ENCODE data around the gene CRYBG3.

CRYBG3 gene

GRCh38 chr3:97848779-97849178 lies 27.0 kb downstream of the CRYBG3 start:
- Histone ChIP-seq H3K4me3 (ENCODE audit: severe bottlenecking) (no peak overlapping the region), H3K36me3 (ENCODE audit: low read depth) (no peaks in the 10 kb centered on the region), H3K4me1 (ENCODE audit: insufficient read depth, poor library complexity, severe bottlenecking) (no peaks in the 10 kb centered on the region), H3K9me3 (ENCODE audit: severe bottlenecking) (no peaks in the 10 kb centered on the region), H3K27ac (ENCODE audit: poor library complexity, severe bottlenecking) (no peak overlapping the region), H3K27me3 (ENCODE audit: insufficient read depth, poor library complexity, severe bottlenecking) (no peaks in the 10 kb centered on the region)
- ATAC-seq (ENCODE audit: low read depth) (no peak), DNase-seq (ENCODE audit: low spot score) (no peak)
- no peak for TF ChIP-seq CTCF (IDR thresholded peaks at IDR 0.05; ENCODE audit: poor library complexity, severe bottlenecking)

- Histone ChIP-seq H3K9me3 (ENCODE audit: severe bottlenecking) (no peaks in the 10 kb centered on the region), H3K36me3 (ENCODE audit: low read depth) (no peaks in the 10 kb centered on the region), H3K4me3 (ENCODE audit: severe bottlenecking) (no peak overlapping the region), H3K4me1 (ENCODE audit: insufficient read depth, poor library complexity, severe bottlenecking) (no peaks in the 10 kb centered on the region), H3K27ac (ENCODE audit: poor library complexity, severe bottlenecking) (no peak overlapping the region), H3K27me3 (ENCODE audit: insufficient read depth, poor library complexity, severe bottlenecking) (no peaks in the 10 kb centered on the region)
- no peak for TF ChIP-seq CTCF (IDR thresholded peaks at IDR 0.05; ENCODE audit: poor library complexity, severe bottlenecking)
- ATAC-seq (ENCODE audit: low read depth), result no peak
- DNase-seq (ENCODE audit: low spot score), result no peak
Observed at GRCh38 chr3:97857401-97857800, 35.6 kb downstream of the CRYBG3 start.

- no peak for TF ChIP-seq CTCF (IDR thresholded peaks at IDR 0.05; ENCODE audit: poor library complexity, severe bottlenecking)
- ATAC-seq (ENCODE audit: low read depth), result no peak
Observed at GRCh38 chr3:97860364-97860763, 38.6 kb downstream of the CRYBG3 start.

GRCh38 chr3:97862582-97862981 lies 40.8 kb downstream of the CRYBG3 start:
- Histone ChIP-seq H3K27ac (ENCODE audit: poor library complexity, severe bottlenecking) (no peak overlapping the region), H3K9me3 (ENCODE audit: severe bottlenecking) (no peaks in the 10 kb centered on the region), H3K36me3 (ENCODE audit: low read depth) (peaks cover 5% of the 10 kb centered on the region; the same call in 1 of the 2 replicates), H3K4me1 (ENCODE audit: insufficient read depth, poor library complexity, severe bottlenecking) (peaks cover 6% of the 10 kb centered on the region), H3K4me3 (ENCODE audit: severe bottlenecking) (no peak overlapping the region), H3K27me3 (ENCODE audit: insufficient read depth, poor library complexity, severe bottlenecking) (no peaks in the 10 kb centered on the region)
- no peak for TF ChIP-seq CTCF (IDR thresholded peaks at IDR 0.05; ENCODE audit: poor library complexity, severe bottlenecking)
- no peak for ATAC-seq (ENCODE audit: low read depth)
- no peak for DNase-seq (ENCODE audit: low spot score)

More at GRCh38 chr3:97860364-97860763, 38.6 kb downstream of the CRYBG3 start:
- no peak overlapping the region for H3K27ac ChIP-seq (ENCODE audit: poor library complexity, severe bottlenecking)
- peaks cover 5% of the 10 kb centered on the region; the same call in 1 of the 2 replicates for H3K36me3 ChIP-seq (ENCODE audit: low read depth)
- H3K27me3 ChIP-seq (ENCODE audit: insufficient read depth, poor library complexity, severe bottlenecking), result no peaks in the 10 kb centered on the region
- DNase-seq (ENCODE audit: low spot score), result no peak
- H3K9me3 ChIP-seq (ENCODE audit: severe bottlenecking), result no peaks in the 10 kb centered on the region
- H3K4me1 ChIP-seq (ENCODE audit: insufficient read depth, poor library complexity, severe bottlenecking), result peaks cover 6% of the 10 kb centered on the region
- H3K4me3 ChIP-seq (ENCODE audit: severe bottlenecking), result no peak overlapping the region

- Histone ChIP-seq H3K27me3 (ENCODE audit: insufficient read depth, poor library complexity, severe bottlenecking) (no peaks in the 10 kb centered on the region), H3K9me3 (ENCODE audit: severe bottlenecking) (no peaks in the 10 kb centered on the region), H3K36me3 (ENCODE audit: low read depth) (peaks cover 5% of the 10 kb centered on the region; the same call in 1 of the 2 replicates), H3K4me1 (ENCODE audit: insufficient read depth, poor library complexity, severe bottlenecking) (peaks cover 6% of the 10 kb centered on the region), H3K4me3 (ENCODE audit: severe bottlenecking) (no peak overlapping the region), H3K27ac (ENCODE audit: poor library complexity, severe bottlenecking) (no peak overlapping the region)
- no peak for TF ChIP-seq CTCF (IDR thresholded peaks at IDR 0.05; ENCODE audit: poor library complexity, severe bottlenecking)
- no peak for DNase-seq (ENCODE audit: low spot score)
- ATAC-seq (ENCODE audit: low read depth), result peak; percentile 72; the same call in 2 of the 3 replicates
Observed at GRCh38 chr3:97863031-97863430, 41.2 kb downstream of the CRYBG3 start.
